Measurements from ENCODE around the gene TBX3. TPM values are rescaled to one million over a fixed set of nuclear protein-coding genes. Genes with fewer than 3 reads are reported as not detected.

Gene TBX3
- total and polyA plus RNA-seq, 3 donors from 2014 or later, result 4.0 to 8.7 (median 8.4) TPM

DNA sequence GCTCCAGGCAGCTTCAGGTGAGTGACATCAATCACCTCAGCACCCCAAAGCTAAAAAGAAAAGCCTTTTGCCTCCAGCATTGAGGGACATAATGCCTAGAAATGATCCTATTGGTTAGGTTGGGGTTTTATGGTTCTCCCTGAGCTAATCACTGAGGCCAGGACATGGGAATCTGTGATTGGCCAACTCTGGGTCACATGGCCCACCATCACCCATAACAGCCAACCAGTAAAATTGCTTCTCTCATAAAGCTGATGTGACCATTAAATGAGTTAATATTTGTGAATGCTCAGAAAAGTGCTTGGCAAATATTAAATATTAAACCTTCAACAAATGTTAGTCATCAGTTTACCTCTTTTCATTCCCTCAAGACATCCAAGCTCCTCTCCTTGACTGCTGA, 60.2 kb downstream of the TBX3 start:
- TF ChIP-seq, protein P1, sequence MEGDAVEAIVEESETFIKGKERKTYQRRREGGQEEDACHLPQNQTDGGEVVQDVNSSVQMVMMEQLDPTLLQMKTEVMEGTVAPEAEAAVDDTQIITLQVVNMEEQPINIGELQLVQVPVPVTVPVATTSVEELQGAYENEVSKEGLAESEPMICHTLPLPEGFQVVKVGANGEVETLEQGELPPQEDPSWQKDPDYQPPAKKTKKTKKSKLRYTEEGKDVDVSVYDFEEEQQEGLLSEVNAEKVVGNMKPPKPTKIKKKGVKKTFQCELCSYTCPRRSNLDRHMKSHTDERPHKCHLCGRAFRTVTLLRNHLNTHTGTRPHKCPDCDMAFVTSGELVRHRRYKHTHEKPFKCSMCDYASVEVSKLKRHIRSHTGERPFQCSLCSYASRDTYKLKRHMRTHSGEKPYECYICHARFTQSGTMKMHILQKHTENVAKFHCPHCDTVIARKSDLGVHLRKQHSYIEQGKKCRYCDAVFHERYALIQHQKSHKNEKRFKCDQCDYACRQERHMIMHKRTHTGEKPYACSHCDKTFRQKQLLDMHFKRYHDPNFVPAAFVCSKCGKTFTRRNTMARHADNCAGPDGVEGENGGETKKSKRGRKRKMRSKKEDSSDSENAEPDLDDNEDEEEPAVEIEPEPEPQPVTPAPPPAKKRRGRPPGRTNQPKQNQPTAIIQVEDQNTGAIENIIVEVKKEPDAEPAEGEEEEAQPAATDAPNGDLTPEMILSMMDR (IDR thresholded peaks at IDR 0.05), result no peak
- TF ChIP-seq POLR2A (IDR thresholded peaks at IDR 0.05), result no peak
- no peaks in the 10 kb centered on the region for H3K9me3 ChIP-seq
- intact Hi-C loops (cut with DNase I; ENCODE audit: low total_unique reads), result no loop called here
- no peaks in the 10 kb centered on the region for H3K4me1 ChIP-seq
- H3K27me3 ChIP-seq, result no peaks in the 10 kb centered on the region
- no peak overlapping the region for H3K27ac ChIP-seq
- H3K4me3 ChIP-seq, result no peak overlapping the region
- H3K36me3 ChIP-seq (ENCODE audit: low read depth, missing control alignments), result no peaks in the 10 kb centered on the region
- peak; percentile 27 for DNase-seq

Small RNA genes within 50 kb of the gene (small RNA-seq; reads per million reads assigned to genes)
- 0 reads per million in 2 donors for gene RF00019

All from testis (tissue), 3 donors.